Cardiac muscle cell (in vitro differentiated cells and primary cell): ENCODE measurements around the gene KCTD1. TPM values are rescaled to one million over a fixed set of nuclear protein-coding genes. Genes with fewer than 3 reads are reported as not detected.

Experiments
- DNase-seq, 2 donors: peaks; one replicate each; pipeline versions ENCODE4 v3.0.0 to v3.0.0-alpha.2; 2010 to 2017; ENCODE audit warnings: low read depth in 1 of 2, low spot score in 1 of 2
- H3K27ac ChIP-seq: fragments of 200-600 bp; sonication (generic); 2 replicates; pipeline ENCODE4 v1.5.1; 2016
- H3K27me3 ChIP-seq: fragments of 200-600 bp; sonication (generic); 2 replicates; pipeline ENCODE4 v1.6.0; 2016; ENCODE audit warnings: control low read depth
- H3K36me3 ChIP-seq: fragments of 200-600 bp; sonication (generic); 2 replicates; pipeline ENCODE4 v1.5.1; 2016; ENCODE audit warnings: control low read depth
- H3K4me1 ChIP-seq: fragments of 200-600 bp; sonication (generic); 2 replicates; pipeline ENCODE4 v1.8.1; 2017; ENCODE audit warnings: low read depth, mild to moderate bottlenecking, mixed run types
- H3K4me3 ChIP-seq: fragments of 200-600 bp; sonication (generic); 2 replicates; pipeline ENCODE4 v1.5.1; 2016; ENCODE audit warnings: mild to moderate bottlenecking
- H3K9me3 ChIP-seq: fragments of 200-600 bp; sonication (generic); 2 replicates; pipeline ENCODE4 v1.5.1; 2017; ENCODE audit warnings: low read depth, mild to moderate bottlenecking, control low read depth
- polyA plus RNA-seq: library from polyadenylated mRNA; unstranded; fragments of >200 nt; fragmentation: Nextera tagmentation; extraction: Ambion mirVana; gene quantifications from 2 replicates; pipeline ENCODE4 v1.2.1, GENCODE V29; 2016
- total RNA-seq: library from RNA; depleted of rRNA; stranded (reverse); fragments of >200 nt; gene quantifications from 2 replicates; pipeline ENCODE4 v1.2.3, GENCODE V29; 2016
- TF ChIP-seq, protein P1 (sequence below): IDR thresholded peaks from 2 replicates; pipeline ENCODE4 v1.5.1; 2012; ENCODE audit warnings: low read depth, mild to moderate bottlenecking, low read length

The KCTD1 gene
- total and polyA plus RNA-seq, 2 experiments from 2014 or later = 3.9 to 23.1 TPM

DNA sequence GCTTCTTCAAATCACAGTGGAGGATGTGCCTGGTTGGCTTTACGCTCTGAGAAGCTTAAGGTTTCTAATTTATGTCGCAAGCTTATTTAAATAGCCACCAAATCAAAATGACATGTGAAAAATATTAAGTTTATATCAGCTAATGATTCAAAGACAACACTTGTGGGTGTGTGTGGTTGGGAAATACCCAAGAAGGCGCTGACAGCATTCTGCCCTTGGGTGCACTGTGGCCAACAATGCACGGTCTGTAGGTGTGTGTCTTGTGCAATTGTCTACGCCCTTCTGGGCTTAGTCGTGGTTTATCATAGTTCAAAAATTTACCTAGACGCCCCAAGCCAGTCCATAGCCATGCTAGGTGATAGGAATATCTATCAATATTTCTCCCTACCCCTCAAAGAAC, 60.9 kb downstream of the KCTD1 start:
- Histone ChIP-seq H3K36me3 (no peaks in the 10 kb centered on the region), H3K4me1 (no peaks in the 10 kb centered on the region), H3K4me3 (no peak overlapping the region), H3K9me3 (no peaks in the 10 kb centered on the region), H3K27ac (no peak overlapping the region), H3K27me3 (no peaks in the 10 kb centered on the region)
- TF ChIP-seq, protein P1, sequence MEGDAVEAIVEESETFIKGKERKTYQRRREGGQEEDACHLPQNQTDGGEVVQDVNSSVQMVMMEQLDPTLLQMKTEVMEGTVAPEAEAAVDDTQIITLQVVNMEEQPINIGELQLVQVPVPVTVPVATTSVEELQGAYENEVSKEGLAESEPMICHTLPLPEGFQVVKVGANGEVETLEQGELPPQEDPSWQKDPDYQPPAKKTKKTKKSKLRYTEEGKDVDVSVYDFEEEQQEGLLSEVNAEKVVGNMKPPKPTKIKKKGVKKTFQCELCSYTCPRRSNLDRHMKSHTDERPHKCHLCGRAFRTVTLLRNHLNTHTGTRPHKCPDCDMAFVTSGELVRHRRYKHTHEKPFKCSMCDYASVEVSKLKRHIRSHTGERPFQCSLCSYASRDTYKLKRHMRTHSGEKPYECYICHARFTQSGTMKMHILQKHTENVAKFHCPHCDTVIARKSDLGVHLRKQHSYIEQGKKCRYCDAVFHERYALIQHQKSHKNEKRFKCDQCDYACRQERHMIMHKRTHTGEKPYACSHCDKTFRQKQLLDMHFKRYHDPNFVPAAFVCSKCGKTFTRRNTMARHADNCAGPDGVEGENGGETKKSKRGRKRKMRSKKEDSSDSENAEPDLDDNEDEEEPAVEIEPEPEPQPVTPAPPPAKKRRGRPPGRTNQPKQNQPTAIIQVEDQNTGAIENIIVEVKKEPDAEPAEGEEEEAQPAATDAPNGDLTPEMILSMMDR = no peak
- peak in 1 of 2 donors; percentile 41 for DNase-seq

DNA sequence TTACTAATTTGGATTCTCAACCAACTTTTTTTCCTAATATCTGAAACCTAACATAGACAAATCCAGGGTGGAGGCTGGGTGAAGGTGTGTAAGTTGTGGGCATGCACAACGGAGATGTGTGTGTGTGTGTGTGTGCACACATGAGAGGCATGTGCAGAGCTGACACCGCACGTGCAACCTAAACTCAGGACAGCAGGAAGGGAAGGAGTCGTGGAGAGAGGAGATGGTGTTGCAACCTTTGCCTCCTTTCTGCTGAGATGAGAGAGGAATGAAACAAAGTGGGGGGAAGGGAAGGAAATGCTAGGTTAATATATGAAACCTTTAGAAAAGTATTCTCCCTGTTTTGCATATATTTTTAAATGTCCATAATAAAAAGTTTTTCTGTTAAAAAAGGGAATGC, 64.7 kb downstream of the KCTD1 start:
- TF ChIP-seq, protein P1 = no peak
- Histone ChIP-seq H3K36me3 (no peaks in the 10 kb centered on the region), H3K27ac (no peak overlapping the region), H3K4me3 (no peak overlapping the region), H3K27me3 (no peaks in the 10 kb centered on the region), H3K4me1 (no peaks in the 10 kb centered on the region), H3K9me3 (no peaks in the 10 kb centered on the region)
- DNase-seq = peak in 1 of 2 donors; percentile 49

DNA sequence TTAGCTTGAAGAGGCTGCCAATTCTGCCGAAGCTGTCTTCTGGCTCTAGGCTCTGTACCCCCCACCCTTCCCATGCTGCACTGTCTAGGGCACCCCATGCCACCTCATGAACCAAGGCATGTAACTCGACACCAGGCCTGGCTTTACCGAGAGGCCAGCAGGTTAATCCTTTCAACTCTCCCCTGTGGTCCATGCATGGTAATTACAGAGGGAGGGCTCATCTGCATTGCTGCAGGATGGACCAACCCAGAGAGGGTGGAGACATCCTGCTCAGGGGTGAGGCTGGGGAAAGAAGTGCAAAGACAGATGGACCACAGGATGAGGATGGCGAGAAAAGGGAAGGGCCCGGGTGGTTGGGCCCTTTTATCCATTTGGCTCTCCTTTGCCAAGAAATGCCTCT, 65.8 kb downstream of the KCTD1 start:
- TF ChIP-seq, protein P1 = no peak
- no peak for DNase-seq

DNA sequence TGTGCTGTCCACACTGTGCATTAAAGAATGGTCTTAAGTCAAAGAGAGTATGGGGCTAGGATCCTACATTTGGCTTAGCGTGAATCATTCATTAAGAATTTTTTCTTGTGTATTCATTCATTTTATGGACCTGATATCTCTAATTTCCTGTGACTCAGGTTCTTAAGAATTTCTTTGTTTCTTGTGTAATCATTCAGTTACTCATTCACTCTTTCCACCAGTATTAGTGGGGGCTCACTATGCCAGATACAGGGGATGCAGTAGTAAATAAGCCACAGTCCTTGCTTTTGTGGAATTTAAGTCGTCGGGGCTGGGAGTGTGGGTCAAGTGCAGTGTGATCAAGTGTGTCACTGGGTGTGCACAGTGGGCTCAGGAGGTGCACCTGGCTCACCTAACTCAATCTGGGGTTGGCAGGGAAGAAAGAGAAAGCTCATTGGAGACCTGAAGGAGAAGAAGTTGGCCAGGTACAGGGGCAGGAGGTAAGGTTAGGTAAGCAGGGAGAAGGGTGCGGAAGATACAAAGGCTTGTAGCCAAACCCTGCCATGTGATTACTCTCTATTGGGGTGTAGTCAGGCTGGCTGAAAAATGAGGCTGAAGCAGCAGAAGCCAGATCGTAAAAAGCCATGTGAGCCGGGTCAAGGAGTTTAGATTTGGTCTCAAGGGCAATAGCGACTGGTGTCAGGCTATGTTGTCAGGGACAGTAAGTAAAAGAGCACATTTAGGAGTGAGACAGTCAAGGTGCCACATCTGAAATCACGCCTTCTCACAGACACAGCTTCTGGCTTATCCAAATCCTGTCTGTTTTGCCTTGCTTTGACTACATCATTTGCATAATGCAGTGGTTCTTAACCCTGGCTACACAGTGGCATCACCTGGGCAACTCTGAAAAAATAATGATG, 67.2 kb downstream of the KCTD1 start:
- Histone ChIP-seq H3K27me3 (no peaks in the 10 kb centered on the region), H3K36me3 (no peaks in the 10 kb centered on the region), H3K4me1 (no peaks in the 10 kb centered on the region), H3K4me3 (no peak overlapping the region), H3K27ac (no peak overlapping the region), H3K9me3 (no peaks in the 10 kb centered on the region)
- TF ChIP-seq, protein P1 = no peak
- peak in 1 of 2 donors; percentile 96 for DNase-seq

More for the DNA sequence above, 65.8 kb downstream of the KCTD1 start:
- Histone ChIP-seq H3K27me3 (no peaks in the 10 kb centered on the region), H3K36me3 (no peaks in the 10 kb centered on the region), H3K4me3 (no peak overlapping the region), H3K9me3 (no peaks in the 10 kb centered on the region), H3K4me1 (no peaks in the 10 kb centered on the region), H3K27ac (no peak overlapping the region)

DNA sequence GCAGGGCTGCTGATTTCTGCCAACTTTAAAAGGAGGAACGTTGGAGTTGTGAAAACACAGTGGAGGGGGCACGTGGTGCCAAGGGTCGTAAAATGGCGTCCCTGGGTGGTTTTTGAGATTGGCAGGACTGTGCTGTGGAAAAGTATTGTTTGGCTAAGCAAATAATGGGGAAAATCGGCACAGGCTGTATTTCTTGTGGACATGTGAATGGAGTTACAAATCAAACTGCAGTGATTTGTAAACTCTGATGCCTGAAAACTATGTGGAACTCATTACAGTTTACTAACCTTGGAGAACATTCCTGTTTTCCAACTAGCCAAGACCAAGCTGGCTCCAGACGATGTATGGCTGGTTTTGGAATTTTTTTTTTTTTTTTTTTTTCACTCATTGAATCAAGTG, 68.7 kb downstream of the KCTD1 start:
- peaks cover 7% of the 10 kb centered on the region for H3K36me3 ChIP-seq
- H3K27ac ChIP-seq = no peak overlapping the region
- no peak for DNase-seq
- H3K9me3 ChIP-seq = no peaks in the 10 kb centered on the region
- no peaks in the 10 kb centered on the region for H3K4me1 ChIP-seq
- no peaks in the 10 kb centered on the region for H3K27me3 ChIP-seq
- TF ChIP-seq, protein P1 = no peak
- H3K4me3 ChIP-seq = no peak overlapping the region
